ENCODE results near the gene VPS33A.
A peak's percentile ranks its signal among the peaks of the same experiment; 100 is the strongest.

VPS33A gene

GRCh38 chr12:122232691-122233090 lies 33.6 kb downstream of the VPS33A start:
- Mint-ChIP-seq H3K36me3 (ENCODE audit: low read depth) (peaks cover 19% of the 10 kb centered on the region), H3K4me3 (no peak overlapping the region), H3K27me3 (ENCODE audit: low read depth, poor library complexity) (peaks cover 4% of the 10 kb centered on the region), H3K4me1 (no peaks in the 10 kb centered on the region), H3K27ac (no peak overlapping the region), H3K9me3 (no peaks in the 10 kb centered on the region)
- no peak for DNase-seq
- TF ChIP-seq CTCF (IDR thresholded peaks at IDR 0.05), result no peak

DNA sequence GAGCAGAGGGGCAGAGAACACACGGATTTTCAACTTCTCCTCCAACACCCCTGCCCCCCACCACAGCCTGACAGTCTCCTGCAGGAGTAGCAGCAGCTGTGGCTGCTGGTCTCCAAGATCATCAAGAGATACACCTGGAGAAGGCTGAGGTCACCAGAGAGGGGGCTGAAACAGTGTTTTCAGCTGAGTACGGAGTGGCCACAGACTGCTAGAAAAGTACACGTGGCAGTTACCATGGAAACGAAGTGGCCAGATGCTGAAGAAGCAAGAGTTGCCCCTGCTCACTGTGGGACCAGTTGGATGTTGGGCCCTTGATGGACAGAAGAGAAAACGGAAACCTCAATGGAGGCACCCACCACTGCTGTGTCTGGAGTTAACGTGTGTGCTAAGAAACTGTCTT lies 35.5 kb downstream of the VPS33A start:
- TF ChIP-seq CTCF (IDR thresholded peaks at IDR 0.05), result no peak
- no peak overlapping the region for H3K4me3 Mint-ChIP-seq
- no peak overlapping the region for H3K27ac Mint-ChIP-seq
- no peak for DNase-seq
- H3K27me3 Mint-ChIP-seq (ENCODE audit: low read depth, poor library complexity), result peaks cover 4% of the 10 kb centered on the region
- no peaks in the 10 kb centered on the region for H3K9me3 Mint-ChIP-seq
- peaks cover 6% of the 10 kb centered on the region for H3K4me1 Mint-ChIP-seq
- peaks cover 17% of the 10 kb centered on the region for H3K36me3 Mint-ChIP-seq (ENCODE audit: low read depth)

GRCh38 chr12:122228092-122228491 lies 38.2 kb downstream of the VPS33A start:
- no peaks in the 10 kb centered on the region for H3K9me3 Mint-ChIP-seq
- H3K27me3 Mint-ChIP-seq (ENCODE audit: low read depth, poor library complexity), result peaks cover 2% of the 10 kb centered on the region
- peaks cover 28% of the 10 kb centered on the region for H3K4me1 Mint-ChIP-seq
- no peak overlapping the region for H3K4me3 Mint-ChIP-seq
- H3K36me3 Mint-ChIP-seq (ENCODE audit: low read depth), result peaks cover 21% of the 10 kb centered on the region
- H3K27ac Mint-ChIP-seq, result no peak overlapping the region
- TF ChIP-seq CTCF (IDR thresholded peaks at IDR 0.05), result no peak
- no peak for DNase-seq

DNA sequence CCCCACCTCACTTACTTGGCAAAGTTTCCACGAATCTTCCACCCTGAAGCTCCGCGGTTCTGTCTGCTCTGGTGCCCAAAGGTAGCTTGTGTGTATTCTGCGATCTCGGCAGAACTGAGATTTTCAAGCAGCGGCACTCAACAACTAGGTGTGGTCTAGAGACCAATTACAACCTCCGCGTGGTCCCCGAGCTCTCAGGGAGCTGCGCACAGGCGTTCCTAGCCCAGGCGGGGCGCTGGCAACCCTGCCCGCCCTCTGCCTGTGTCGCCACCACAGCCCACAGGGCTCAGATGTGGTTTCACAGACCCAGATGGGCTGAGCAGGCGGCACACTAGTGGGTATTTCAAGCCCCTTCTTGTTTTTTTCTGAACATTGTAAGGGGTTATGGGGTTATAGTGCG lies 39.0 kb downstream of the VPS33A start:
- Mint-ChIP-seq H3K27ac (no peak overlapping the region), H3K4me1 (peaks cover 28% of the 10 kb centered on the region), H3K27me3 (ENCODE audit: low read depth, poor library complexity) (no peaks in the 10 kb centered on the region), H3K4me3 (peak overlapping the region; percentile 61), H3K9me3 (no peaks in the 10 kb centered on the region), H3K36me3 (ENCODE audit: low read depth) (peaks cover 24% of the 10 kb centered on the region)
- no peak for DNase-seq
- no peak for TF ChIP-seq CTCF (IDR thresholded peaks at IDR 0.05)

- peak overlapping the region; percentile 61 for H3K4me3 Mint-ChIP-seq
- H3K27ac Mint-ChIP-seq, result no peak overlapping the region
- no peak for TF ChIP-seq CTCF (IDR thresholded peaks at IDR 0.05)
- no peak for DNase-seq
- peaks cover 26% of the 10 kb centered on the region for H3K36me3 Mint-ChIP-seq (ENCODE audit: low read depth)
- no peaks in the 10 kb centered on the region for H3K27me3 Mint-ChIP-seq (ENCODE audit: low read depth, poor library complexity)
- H3K4me1 Mint-ChIP-seq, result peaks cover 28% of the 10 kb centered on the region
- H3K9me3 Mint-ChIP-seq, result no peaks in the 10 kb centered on the region
Measured at GRCh38 chr12:122226366-122227125, 39.7 kb downstream of the VPS33A start.
